ENCODE data around the gene INPP4B.

The INPP4B gene

DNA sequence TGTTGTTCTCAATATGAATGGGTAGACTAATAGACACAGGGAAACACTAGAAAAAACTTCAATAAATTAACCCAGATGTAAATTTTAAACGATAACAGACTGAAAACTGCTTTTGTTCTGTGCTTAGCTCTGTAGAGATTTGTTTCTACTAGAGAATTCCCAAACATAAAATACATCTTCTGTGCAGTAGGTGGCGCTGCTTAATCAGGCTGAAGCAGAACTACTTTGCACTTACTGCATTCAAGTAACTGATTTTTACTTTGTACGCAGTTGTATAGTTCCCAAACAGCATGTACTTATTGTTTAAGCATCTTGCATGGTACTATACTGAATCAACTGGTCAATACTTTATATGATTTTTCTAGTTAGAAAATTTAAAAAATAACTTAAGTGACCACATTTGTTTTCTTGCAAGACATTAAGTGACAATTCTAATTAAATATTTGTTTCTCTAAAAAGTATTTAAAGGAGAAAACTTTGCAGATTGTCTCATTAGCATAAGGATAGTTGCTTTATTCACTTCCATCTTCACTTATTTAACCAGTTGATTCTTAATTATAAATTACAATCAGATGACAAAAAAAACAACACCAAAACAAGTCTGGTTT lies 719.1 kb downstream of the INPP4B start:
- DNase-seq (ENCODE audit: low spot score), result peak; percentile 31

DNA sequence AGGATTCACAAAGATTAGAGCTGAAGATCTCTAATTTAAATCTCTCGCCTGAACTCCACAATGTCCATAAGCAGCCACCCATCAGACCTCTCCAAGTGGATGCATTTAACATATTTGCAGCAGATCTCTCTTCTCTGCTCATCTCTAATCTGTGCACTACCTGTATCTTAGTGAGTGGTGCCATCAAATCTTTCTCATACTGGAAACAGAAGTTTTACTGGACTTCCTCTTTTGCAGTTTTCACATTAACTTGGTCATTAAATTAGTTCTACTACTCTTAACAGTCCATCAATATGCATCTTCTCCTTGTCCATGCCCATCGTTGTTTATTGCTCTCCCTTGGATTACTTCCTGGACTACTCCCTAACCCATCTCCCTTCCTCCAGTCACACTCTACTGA lies 721.2 kb downstream of the INPP4B start:
- DNase-seq (ENCODE audit: low spot score), result no peak

DNA sequence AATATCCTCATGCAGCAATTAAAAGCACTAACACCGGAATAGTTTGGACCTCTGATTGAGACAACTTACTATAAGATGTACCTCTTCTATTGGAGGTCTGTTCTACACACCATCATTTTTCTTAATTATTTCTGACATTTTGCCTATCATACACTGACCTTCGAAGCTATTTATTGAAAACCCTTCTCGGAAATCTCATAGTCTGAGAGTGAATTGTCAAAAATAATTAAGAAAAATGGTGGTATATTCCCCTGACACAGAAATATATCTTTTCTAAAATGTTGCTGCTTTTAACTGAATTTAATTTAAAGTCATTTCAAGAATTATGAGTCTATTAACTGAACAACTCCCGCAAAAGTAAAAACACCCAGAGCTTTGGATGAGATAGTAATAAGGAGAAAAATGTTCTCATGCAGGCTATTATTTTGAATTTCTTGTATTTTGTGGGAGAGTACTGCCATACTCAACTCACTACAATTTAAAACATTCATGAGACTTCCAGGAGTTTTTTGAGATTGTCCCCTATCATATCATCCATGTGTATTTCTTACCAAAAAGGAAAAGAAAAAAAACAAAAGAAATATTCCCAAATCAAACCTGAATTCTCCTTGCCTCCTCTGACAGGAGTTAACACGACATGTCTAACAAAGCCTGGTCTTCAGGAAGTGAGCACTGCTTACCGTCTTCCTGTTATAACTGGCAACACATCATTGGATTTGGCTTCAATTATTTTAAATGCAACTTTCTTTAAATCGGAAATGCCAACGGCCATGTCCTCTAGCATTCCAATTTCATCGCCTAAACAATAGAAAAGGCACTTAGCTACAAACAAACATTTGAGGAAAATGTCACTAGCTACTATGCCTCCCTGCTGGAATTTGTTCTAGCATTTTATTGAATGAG lies 724.4 kb downstream of the INPP4B start:
- DNase-seq (ENCODE audit: low spot score), result no peak

DNA sequence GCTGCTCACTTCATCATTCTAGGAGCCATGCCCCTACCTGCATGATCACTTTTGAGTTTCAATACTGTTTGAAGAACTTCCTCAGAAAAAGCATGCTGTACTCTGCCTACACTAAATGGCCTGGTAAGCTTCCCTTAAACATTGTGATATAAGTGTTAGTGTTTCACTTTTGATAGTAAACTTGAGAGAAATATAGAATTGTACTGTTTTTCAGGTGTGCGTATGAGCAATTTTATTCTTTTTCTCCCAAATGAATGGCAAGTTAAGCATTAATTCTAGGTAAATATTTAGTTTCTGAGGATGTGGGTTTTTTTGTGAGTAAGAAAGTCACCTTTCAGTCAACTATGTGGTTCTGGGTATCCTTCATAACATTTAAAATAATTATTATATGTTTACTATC lies 725.2 kb downstream of the INPP4B start:
- no peak for DNase-seq (ENCODE audit: low spot score)

DNA sequence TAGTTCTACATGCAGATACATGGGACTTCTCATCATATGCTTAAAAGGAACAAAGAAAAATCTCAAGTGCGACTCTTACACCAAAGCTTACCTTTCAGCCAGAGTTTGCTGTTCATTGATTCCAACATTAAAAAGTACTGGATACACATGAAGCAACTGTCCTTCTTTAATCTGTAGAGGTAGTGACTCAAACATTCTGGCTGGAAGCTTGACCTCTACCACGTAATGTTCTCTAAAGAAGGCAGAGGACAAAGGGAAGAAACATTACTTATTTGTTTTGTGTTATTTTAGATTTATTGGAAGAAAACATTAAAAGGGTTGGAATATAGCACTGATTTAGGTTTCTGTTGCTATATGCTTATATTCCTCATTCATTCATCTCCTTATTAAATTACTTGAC lies 733.6 kb downstream of the INPP4B start:
- no peak for DNase-seq (ENCODE audit: low spot score)

DNA sequence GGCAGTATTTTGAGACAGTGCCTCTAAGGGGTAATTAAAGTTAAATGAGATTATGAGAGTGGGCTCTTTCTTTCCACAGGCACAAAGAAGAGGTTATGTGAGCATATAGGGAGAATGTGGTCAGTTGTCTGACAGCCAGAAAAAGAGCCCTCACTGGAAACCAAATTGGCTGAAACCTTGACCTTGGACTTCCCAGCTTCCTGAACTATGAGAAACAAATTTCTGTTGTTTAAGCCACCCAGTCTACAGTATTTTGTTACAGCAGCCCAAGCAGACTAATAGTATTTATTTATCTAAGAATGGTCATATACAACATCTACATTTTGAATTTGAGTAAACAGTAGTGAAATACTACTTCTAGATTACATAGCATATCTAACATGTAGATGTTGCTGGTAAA lies 736.0 kb downstream of the INPP4B start:
- DNase-seq (ENCODE audit: low spot score), result no peak

DNA sequence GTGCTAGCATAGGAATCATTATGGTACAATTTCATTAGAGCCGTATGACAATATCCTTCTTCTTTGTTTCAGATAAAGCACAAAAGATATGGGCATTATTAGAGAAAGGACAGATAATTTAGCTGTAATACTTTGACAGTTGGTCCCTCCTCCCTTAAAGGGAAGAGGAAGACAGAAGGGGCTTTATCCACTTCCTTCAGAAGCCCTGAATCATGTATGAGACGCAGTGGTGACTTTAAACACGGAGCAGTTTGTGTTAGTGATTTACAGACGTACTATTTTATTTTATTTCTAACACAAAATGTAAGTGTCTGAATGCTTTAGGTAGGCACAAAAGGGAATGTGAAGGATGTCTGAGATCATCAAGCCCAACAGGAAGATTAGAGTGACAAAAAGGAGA lies 742.1 kb downstream of the INPP4B start:
- no peak for DNase-seq (ENCODE audit: low spot score)

DNA sequence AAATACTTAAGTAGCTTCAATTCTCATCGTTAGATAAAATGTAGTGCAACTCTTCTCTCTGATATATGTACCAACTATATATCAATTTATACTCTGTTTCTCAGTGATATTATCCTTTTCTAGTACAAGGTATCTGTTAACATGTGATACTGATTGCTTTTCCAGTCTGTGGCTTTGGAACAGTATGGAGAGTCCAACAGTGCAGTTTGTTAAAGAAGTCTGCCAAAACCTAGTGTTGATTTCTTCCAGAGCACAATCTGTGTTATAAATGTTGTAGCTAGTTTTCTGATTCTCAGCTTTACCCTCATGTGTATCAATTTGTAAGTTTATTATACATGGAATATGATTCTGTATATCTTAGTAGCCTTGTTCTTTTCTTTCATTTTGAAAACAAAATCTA lies 744.7 kb downstream of the INPP4B start:
- DNase-seq (ENCODE audit: low spot score), result no peak

DNA sequence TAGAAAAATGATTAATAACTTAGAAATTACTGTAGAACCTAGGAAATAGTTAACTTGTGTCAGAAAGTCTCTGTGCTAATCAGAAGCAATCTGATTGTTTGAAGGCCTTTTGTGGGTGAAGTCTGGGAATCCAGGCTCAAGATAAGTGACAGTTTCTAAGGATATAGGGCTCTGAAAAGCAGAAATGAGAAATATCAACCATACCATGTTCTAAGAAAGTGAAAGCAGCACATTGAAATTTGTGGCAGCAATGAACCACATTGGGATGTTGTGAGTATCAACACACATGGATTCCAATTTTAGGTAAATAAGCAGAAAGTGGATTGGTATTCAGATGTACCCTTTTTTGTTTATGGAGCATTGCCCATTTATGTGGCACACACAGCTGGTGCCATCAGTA lies 745.2 kb downstream of the INPP4B start:
- DNase-seq (ENCODE audit: low spot score), result no peak

DNA sequence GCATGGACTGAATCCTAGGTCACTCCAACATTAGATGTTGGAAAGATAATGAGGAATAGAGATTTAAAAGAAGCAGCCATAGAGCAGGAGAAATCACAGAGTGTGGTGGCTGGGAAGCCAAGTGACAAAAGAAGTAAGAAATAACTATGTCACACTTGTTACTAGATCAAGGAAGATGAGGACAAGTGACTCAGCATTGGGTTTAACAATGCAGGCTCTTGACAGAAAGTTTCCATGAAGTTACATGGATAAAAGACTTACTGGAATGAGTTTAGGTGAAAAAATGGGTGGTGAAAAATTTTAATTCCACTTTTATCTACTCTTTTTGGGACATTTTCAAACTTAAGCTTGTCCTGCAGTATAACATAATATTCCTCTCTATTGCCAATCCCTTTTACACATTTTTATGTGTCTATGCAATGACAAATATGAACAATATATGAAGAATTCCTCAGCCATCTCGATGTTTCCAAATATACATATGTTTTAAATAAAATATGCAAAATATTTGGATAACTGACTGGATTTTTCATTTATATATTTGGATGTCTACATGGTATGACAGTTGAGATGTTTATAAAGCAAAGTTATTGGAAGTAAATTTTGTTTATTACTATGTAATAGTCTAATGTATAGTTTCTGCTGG lies 747.1 kb downstream of the INPP4B start:
- DNase-seq (ENCODE audit: low spot score), result no peak

DNA sequence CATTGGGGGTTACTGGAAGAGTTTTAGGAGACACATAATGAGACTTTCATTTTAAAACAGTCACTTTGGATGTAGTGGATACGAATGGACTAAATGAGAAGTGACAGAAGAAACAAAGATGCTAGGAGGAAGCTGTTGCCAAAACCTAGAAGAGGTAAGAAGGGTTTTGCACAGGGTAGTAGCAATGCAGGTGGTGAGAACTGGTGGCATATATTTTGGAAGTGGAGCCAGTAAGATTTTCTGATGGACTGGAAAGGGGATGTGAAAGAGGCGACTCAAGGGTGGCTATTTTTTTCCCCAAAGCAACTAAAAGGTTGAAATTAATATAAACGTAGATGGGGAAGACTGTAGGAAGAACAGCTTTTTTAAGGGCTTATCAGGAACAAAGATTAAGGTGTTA lies 747.7 kb downstream of the INPP4B start:
- DNase-seq (ENCODE audit: low spot score), result no peak

DNA sequence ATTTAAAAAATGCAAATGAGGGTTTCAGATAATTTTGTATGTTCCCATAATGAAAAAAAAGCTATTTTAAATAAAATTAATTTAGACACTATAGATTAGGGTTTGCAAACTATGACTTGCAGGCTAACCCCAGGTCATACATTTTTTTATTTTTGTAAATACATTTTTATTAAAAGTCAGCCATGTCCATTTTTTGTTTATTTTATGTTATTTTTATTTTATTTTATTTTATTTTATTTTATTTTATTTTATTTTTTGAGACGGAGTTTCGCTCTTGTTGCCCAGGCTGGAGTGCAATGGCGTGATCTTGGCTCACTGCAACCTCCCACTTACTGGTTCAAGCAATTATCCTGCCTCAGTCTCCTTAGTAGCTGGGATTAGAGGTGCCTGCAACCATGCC lies 749.1 kb downstream of the INPP4B start:
- no peak for DNase-seq (ENCODE audit: low spot score)

DNA sequence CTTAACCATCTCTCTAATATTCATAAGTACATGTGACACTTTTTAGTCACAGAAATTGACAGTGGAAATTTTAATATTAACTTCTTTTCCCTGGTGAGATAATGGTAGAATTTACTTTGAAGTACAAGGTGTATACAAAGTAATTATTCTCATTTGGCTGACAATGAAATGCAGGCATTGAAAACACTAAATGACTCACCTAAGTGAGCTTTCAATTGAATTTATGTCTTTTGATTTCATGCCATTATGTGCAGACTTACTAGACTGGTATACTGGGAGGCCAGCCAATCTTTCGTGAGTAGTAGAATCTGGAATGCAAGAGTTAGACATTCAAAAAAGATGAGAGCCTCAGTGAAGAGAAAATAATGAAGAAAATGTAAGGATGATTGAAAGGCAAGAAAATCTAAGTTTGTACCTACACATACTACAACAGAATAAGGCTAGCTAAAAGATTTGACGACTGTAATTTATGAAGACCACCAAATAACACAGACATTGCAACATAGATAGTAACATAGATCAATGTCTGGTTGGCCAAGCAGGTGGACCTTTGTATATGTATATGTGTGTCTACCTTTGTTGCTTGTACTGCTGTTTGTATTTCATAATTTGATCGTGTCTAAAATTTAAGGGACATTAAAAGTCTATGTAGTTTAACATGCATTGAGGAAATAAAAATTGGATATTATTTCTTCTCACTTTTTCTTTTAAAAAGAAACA lies 750.1 kb downstream of the INPP4B start:
- DNase-seq (ENCODE audit: low spot score), result no peak

DNA sequence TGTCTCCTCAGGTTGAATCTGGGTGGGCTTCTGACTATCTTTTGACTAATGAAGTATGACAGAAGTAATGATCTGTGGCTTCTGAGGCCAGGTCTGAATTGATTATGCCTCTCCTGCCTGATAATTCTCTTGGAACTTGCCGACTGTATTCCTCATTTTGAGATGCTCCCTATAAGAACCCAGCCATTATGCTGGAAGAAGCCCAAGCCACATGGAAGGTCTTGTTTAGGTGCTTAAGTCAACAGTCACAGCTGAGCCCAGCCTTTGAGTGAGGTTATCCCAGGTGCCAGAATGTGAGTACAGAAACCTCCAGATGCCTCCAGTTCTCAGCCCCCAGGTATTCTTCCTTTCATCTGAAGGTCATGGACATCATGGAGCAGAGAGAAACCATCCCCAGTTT lies 753.2 kb downstream of the INPP4B start:
- DNase-seq (ENCODE audit: low spot score), result no peak

DNA sequence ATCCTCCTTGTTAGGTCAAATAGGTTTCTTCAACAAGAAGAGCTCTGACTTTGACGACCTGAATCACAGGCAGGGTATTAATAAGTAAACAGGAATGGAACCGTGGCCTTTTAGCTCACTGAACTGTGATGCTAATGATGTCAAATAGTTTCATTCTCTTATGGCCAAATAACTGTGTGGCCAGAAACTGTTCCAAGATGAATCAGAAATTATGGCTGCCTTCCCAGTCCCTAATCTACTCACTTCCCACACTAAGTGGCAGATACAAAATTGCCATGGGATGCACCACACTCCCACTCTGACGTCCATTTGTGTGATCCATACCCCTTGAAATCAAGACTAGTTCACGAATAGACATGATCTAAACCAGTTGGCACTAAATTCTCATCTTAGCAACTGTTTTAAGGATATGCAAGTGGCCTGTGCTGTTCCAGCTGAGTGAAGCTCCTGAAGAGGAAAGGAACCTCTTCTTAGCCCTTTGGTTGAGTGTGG lies 754.4 kb downstream of the INPP4B start:
- DNase-seq (ENCODE audit: low spot score), result no peak

DNA sequence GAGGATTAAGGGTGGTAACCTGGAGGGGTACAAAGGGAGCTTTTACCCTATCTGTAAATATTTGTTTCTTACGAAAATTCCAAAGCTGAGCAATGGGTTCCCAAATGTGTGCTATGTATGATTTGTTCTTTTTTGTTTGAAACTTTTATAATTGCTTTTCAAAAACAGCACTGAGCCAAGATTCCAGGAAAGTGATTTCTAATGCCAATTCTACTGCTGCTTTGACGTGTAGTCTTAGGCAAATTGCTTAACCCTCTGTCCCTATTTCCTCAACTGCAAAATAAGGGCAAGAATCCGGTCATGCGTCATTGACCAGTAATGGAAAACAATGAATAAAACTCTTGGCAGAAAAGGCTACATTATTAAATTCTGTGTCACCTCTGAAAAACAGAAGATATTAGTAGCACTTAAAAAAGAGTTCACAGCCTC lies 755.0 kb downstream of the INPP4B start:
- no peak for DNase-seq (ENCODE audit: low spot score)

DNA sequence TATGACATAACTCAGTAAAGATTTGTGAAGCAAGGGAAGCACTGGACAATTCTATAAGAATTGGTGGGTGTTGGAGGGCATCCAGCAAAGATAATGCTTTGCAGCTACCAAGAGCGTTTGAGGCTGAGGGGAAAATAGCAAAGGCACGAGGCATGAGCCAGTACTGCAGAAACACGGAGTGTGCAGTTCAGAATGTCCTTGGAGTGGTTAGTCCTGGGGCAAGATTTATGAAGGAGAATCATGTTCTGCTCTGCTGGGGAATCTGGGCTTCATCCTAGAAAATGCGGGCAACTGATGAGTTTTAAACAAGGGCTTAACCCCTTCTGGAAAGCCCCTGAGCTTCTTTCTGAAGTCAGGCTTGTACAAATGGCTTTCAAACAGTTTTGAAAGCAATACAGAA lies 757.2 kb downstream of the INPP4B start:
- no peak for DNase-seq (ENCODE audit: low spot score)

DNA sequence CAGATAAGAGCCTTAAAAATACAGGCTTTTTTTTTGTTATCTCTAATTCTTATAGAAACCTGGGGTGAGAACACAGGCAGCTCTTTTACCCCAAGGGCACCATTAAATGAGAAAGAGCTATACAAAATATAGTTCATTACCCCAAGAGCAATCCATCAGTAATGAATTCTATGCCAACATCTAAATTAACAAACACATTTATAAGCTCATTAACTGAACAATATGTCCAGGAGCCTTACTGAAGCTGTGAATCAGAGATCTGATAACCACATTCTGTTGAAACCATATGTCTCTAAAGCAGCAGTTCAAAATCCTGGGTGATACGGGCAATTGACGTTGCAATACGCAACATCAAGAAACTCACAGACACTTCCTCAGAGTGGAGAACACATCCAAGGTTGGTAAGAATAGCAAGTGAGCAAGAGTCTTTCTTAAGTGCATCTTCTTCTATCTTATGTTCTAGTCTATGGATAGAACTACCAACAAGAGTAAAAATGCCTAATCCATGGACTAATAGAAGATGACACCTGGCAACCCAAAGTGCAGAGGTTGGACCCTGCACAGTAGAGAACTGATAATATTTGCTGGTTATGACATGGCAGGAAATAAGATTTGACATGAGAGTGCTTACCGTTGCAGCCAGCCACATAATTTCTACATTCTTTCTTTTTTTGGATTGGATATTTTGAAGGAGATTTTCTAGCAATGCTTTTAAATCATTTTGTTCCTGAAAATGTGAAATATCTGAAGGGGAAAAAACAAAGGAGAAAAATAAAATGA lies 760.4 kb downstream of the INPP4B start:
- no peak for DNase-seq (ENCODE audit: low spot score)

DNA sequence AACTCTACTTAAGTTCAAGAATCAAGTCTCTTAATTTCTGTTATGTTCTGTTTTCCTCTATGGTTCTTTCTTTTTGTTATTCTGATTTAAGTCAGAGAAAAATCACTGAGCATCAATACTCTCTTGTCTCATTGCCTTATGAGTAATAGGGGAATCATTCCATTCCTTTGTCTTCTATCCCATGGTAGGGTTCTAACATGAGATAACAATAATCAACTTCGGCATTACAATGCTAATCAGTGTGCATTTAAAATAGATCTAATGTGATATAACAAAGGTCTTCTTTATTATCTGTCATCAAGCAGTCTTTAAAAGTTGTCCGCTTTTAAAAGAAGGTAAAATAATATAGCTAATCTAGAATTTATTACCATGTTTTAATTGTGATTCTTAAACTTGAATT lies 762.8 kb downstream of the INPP4B start:
- no peak for DNase-seq (ENCODE audit: low spot score)

DNA sequence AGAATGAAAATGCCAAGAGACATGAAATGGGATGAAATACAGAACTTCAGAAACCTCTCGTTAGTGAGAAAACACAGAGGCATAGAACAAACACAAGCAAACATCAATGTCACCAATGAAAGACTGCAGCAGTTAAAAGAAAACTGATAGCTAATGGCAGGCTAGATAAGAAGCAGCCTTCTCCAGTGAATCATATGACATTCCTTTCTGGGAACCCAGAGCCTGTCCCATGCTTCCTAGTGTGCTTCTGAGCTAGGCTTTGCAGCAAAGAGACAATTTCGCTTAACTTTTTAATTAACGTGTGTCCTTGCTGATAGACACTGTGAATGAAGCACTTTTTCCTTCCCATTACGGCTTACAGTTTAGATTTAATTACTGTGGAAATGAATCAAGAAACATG lies 765.1 kb downstream of the INPP4B start:
- no peak for DNase-seq (ENCODE audit: low spot score)

DNA sequence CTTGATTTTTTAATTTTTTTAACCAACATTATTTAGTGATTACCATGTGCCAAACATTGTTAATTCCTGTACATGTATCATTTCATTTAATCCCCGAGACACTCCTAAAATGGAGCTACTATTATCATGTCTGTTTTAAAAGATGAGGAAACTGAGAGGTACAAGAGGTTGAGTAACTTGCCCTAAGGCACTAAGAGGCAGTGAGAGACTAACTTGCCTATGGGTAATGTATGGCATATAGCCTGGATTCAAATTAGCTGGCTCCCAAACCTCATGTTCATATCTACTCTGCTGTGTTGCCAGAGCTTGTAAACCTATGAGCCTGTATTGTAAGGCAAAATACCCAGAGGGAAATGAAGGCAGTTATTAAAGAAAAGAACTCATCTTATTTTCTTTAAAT lies 766.1 kb downstream of the INPP4B start:
- no peak for DNase-seq (ENCODE audit: low spot score)

DNA sequence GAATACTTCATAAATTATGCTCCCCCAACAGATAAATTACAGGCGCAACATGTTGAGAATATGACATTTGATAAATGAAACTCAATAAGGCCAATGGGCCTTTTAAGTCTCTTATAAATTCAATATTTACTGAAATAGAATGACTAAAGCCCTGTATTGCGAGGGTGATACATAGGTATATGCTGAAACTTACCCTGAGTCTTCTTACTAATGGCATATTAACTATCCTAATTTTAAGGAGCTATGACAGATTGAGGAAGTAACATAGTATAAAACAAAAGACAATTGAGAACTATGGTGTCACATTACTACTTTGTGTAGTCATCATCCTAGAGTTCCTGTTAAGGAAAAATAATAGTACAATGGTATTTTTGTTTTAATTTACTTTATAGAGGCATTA lies 769.1 kb downstream of the INPP4B start:
- no peak for DNase-seq (ENCODE audit: low spot score)

Data from hematopoietic multipotent progenitor cell treated with erythropoietin and hydrocortisone succinate and interleukin-3 and kit ligand, for 17 days (in vitro differentiated cells).